Erythroblast (primary cell): Measurements from ENCODE around the gene TAGAP.
A peak's percentile ranks its signal among the peaks of the same experiment; 100 is the strongest.

Experiments used
- DNase-seq, 2 experiments: peaks; one replicate each; lab custom pipeline; 2025; lab: John Stamatoyannopoulos, UW
- GATA1 ChIP-seq: IDR thresholded peaks from 2 replicates; pipeline ENCODE4 v1.6.1; 2011; ENCODE audit warnings: low read depth, mild to moderate bottlenecking, control low read depth, low read length, moderate library complexity
- POLR2A ChIP-seq: IDR thresholded peaks from 2 replicates; pipeline ENCODE4 v1.6.1; 2011; ENCODE audit warnings: mild to moderate bottlenecking, low read length

The TAGAP gene

GRCh38 chr6:159005436-159005835 lies 39.4 kb downstream of the TAGAP start:
- DNase-seq: no peak

GRCh38 chr6:159004592-159004991 lies 40.2 kb downstream of the TAGAP start:
- DNase-seq: peak; percentile 27 to 69
- no peak for TF ChIP-seq POLR2A
- no peak for TF ChIP-seq GATA1

More at GRCh38 chr6:159005436-159005835, 39.4 kb downstream of the TAGAP start:
- TF ChIP-seq GATA1 (no peak), POLR2A (no peak)

GRCh38 chr6:159002432-159003155 lies 42.2 kb downstream of the TAGAP start:
- no peak for DNase-seq
- TF ChIP-seq POLR2A (no peak), GATA1 (no peak)

GRCh38 chr6:158999666-159000403 lies 45.0 kb downstream of the TAGAP start, which contains the start of gene RSPH3:
Gene RSPH3, minus strand, starts transcription at chr6:159000202. Its CDS starts 652 bp downstream, at chr6:158999550.
- peak; percentile 94 for DNase-seq
- TF ChIP-seq GATA1 (no peak), POLR2A (peak; percentile 92)

- DNase-seq: peak in 1 of 2 experiments; percentile 26
- TF ChIP-seq POLR2A: no peak
These were observed 45.6 kb downstream of the TAGAP start for GRCh38 chr6:158999154-158999665.

GRCh38 chr6:158996856-158997255 lies 47.9 kb downstream of the TAGAP start:
- TF ChIP-seq POLR2A (no peak), GATA1 (no peak)
- no peak for DNase-seq

- TF ChIP-seq GATA1 (no peak), POLR2A (no peak)
- no peak for DNase-seq
These were observed 51.2 kb downstream of the TAGAP start for GRCh38 chr6:158993639-158994038.

GRCh38 chr6:158991017-158991723 lies 53.6 kb downstream of the TAGAP start:
- no peak for TF ChIP-seq GATA1
- TF ChIP-seq POLR2A: no peak
- peak in 1 of 2 experiments; percentile 5 for DNase-seq

GRCh38 chr6:158989711-158990110 lies 55.1 kb downstream of the TAGAP start:
- peak in 1 of 2 experiments; percentile 20 for DNase-seq

- TF ChIP-seq GATA1: no peak
- no peak for TF ChIP-seq POLR2A
- no peak for DNase-seq
These were observed 56.3 kb downstream of the TAGAP start for GRCh38 chr6:158988477-158988876.

GRCh38 chr6:158987657-158988056 lies 57.1 kb downstream of the TAGAP start:
- TF ChIP-seq POLR2A (no peak), GATA1 (no peak)
- DNase-seq: no peak
